Measurements from ENCODE around the gene TSHZ2. TPM values are rescaled to one million over a fixed set of nuclear protein-coding genes. Genes with fewer than 3 reads are reported as not detected.

TSHZ2 gene
- total RNA-seq, 4 donors from 2014 or later, result 1.0 to 3.5 (median 2.8) TPM

GRCh38 chr20:52996658-52997057 lies 24.5 kb downstream of the TSHZ2 start:
- TF ChIP-seq CTCF (IDR thresholded peaks at IDR 0.05 in 4 of 5, conservative IDR thresholded peaks at IDR 0.05 in 1 of 5) (no peak), POLR2A (IDR thresholded peaks at IDR 0.05) (no peak)
- Histone ChIP-seq H3K27ac (no peak overlapping the region), H3K4me1 (peaks cover 0 to 9% of the 10 kb centered on the region in 2 donors), H3K9me3 (no peaks in the 10 kb centered on the region), H3K36me3 (no peaks in the 10 kb centered on the region), H3K27me3 (no peaks in the 10 kb centered on the region), H3K4me3 (no peak overlapping the region)
- no peak for ATAC-seq
- no peak for DNase-seq
- intact Hi-C loops (cut with DNase I; ENCODE audit: low total_unique reads), result no loop called here
- in situ Hi-C loops (cut with MboI; ENCODE audit: low sequenced_read_pairs in 4 of 4), result no loop called here

DNA sequence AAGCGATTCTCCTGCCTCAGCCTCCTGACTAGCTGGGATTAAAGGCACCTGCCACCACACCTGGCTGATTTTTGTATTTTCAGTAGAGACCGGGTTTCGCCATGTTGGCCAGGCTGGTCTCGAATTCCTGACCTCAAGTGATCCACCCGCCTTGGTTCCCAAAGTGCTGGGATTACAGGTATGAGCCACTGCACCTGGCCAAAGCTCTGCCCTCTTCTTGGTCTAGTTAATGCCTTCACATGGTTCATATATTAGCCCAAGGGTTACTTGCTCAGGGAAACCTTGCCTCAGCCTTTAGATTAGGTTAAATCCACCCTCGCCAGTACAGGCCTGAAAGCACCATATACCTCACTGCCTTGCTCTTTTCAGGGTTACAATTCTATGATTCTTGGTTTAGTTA lies 26.1 kb downstream of the TSHZ2 start:
- intact Hi-C loops (cut with DNase I; ENCODE audit: low total_unique reads), result no loop called here
- Histone ChIP-seq H3K4me1 (peaks cover 0 to 6% of the 10 kb centered on the region in 2 donors), H3K36me3 (no peaks in the 10 kb centered on the region), H3K27me3 (no peaks in the 10 kb centered on the region), H3K27ac (no peak overlapping the region), H3K9me3 (no peaks in the 10 kb centered on the region), H3K4me3 (no peak overlapping the region)
- no peak for TF ChIP-seq POLR2A (IDR thresholded peaks at IDR 0.05)
- no peak for TF ChIP-seq CTCF (IDR thresholded peaks at IDR 0.05 in 4 of 5, conservative IDR thresholded peaks at IDR 0.05 in 1 of 5)
- ATAC-seq (no peak), DNase-seq (no peak)
- in situ Hi-C loops (cut with MboI; ENCODE audit: low sequenced_read_pairs in 4 of 4), result no loop called here

DNA sequence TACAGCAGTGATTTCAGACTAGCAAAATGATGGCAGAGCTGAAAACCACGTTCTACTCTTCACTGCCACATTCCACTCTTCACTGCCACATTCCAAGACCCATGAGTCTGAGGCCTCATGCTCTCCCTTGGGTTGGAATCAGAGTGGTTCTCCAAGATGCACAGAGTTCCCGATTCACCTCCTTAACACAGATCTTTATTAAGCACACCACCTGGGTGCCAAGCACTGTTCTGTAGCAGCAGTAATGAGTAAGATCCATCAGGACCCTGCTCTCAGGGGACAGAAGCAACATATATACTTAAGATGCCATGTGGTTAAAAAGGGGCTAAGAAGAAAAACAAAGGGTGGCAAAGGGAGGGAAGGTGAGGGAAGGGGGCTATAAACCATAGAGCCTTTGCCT lies 26.9 kb downstream of the TSHZ2 start:
- Histone ChIP-seq H3K4me1 (peaks cover 0 to 4% of the 10 kb centered on the region in 2 donors), H3K9me3 (no peaks in the 10 kb centered on the region), H3K27me3 (no peaks in the 10 kb centered on the region), H3K27ac (no peak overlapping the region), H3K4me3 (no peak overlapping the region), H3K36me3 (no peaks in the 10 kb centered on the region)
- intact Hi-C loops (cut with DNase I; ENCODE audit: low total_unique reads), result no loop called here
- ATAC-seq (no peak), DNase-seq (no peak)
- in situ Hi-C loops (cut with MboI; ENCODE audit: low sequenced_read_pairs in 4 of 4), result no loop called here
- no peak for TF ChIP-seq CTCF (IDR thresholded peaks at IDR 0.05 in 4 of 5, conservative IDR thresholded peaks at IDR 0.05 in 1 of 5)

DNA sequence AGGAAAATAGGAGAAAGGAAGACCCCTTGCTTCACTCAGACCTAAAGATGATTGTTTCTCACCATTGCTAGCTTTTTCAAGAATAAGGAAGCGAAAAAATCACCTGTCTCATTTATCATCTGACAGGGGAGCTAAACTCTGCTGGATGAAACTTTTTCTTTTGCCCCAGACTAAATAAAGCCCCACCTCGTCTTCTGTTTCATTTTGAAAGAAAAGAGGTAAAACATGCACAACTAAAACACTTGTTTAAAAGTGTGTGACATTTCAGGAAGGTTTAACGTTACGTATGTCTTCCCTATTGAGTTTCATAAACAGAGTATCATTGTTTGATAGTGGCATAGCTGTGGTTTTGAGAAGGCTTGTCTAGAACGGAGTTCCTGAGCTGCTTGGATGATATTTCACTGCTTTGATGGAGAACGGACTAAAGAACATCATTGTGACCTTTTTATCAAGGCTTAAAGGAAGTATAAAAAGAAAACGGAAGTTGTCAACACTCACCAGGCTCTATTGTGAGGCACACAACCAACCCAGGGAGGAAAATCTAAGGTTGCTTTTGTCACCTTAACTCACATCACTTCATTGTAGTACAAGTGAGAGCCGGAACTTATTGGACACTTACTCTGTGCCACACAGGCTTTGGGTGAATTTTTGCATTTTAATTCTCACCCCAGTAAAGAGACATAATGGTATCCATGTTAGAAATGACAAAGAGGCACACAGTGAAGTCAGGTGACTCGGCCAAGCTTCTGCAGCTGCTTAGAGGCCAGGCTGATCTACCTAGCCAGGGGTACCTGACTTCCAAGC lies 29.5 kb downstream of the TSHZ2 start:
- DNase-seq (no peak), ATAC-seq (no peak)
- in situ Hi-C loops (cut with MboI; ENCODE audit: low sequenced_read_pairs in 4 of 4), result no loop called here
- intact Hi-C loops (cut with DNase I; ENCODE audit: low total_unique reads), result no loop called here
- no peaks in the 10 kb centered on the region for H3K27me3 ChIP-seq
- peaks cover 0 to 4% of the 10 kb centered on the region in 2 donors for H3K4me1 ChIP-seq
- H3K4me3 ChIP-seq, result no peak overlapping the region
- TF ChIP-seq CTCF (IDR thresholded peaks at IDR 0.05 in 4 of 5, conservative IDR thresholded peaks at IDR 0.05 in 1 of 5), result no peak
- H3K36me3 ChIP-seq, result no peaks in the 10 kb centered on the region
- H3K9me3 ChIP-seq, result no peaks in the 10 kb centered on the region
- H3K27ac ChIP-seq, result no peak overlapping the region

GRCh38 chr20:53002786-53003185 lies 30.6 kb downstream of the TSHZ2 start:
- DNase-seq (no peak), ATAC-seq (no peak)
- no peak for TF ChIP-seq POLR2A (IDR thresholded peaks at IDR 0.05)
- TF ChIP-seq CTCF (IDR thresholded peaks at IDR 0.05 in 4 of 5, conservative IDR thresholded peaks at IDR 0.05 in 1 of 5), result no peak
- Histone ChIP-seq H3K4me3 (no peak overlapping the region), H3K27ac (no peak overlapping the region), H3K4me1 (peaks cover 0 to 4% of the 10 kb centered on the region in 2 donors), H3K27me3 (no peaks in the 10 kb centered on the region), H3K36me3 (no peaks in the 10 kb centered on the region), H3K9me3 (no peaks in the 10 kb centered on the region)
- intact Hi-C loops (cut with DNase I; ENCODE audit: low total_unique reads) (no loop called here), in situ Hi-C loops (cut with MboI; ENCODE audit: low sequenced_read_pairs in 4 of 4) (no loop called here)
